Smooth muscle cell (in vitro differentiated cells): ENCODE data around the gene CECR2. TPM values are rescaled to one million over a fixed set of nuclear protein-coding genes. Genes with fewer than 3 reads are reported as not detected.

Experiments used
- DNase-seq: peaks from one replicate; lab custom pipeline; 2025; ENCODE audit not compliant: unreplicated experiment; lab: John Stamatoyannopoulos, UW
- H2AFZ ChIP-seq: fragments of 200-600 bp; sonication (generic); 2 replicates; pipeline ENCODE4 v1.6.0; 2016; ENCODE audit warnings: antibody characterized with exemption, low read depth, mild to moderate bottlenecking
- H3F3A ChIP-seq: fragments of 200-600 bp; sonication (generic); 2 replicates; pipeline ENCODE4 v1.6.0; 2017; ENCODE audit warnings: antibody characterized with exemption, low read depth
- H3K27ac ChIP-seq: fragments of 200-600 bp; sonication (generic); 2 replicates; pipeline ENCODE4 v1.5.1; 2016; ENCODE audit warnings: low read depth, mild to moderate bottlenecking
- H3K27me3 ChIP-seq: fragments of 200-600 bp; sonication (generic); 2 replicates; pipeline ENCODE4 v1.6.1; 2016; ENCODE audit warnings: low read depth, mild to moderate bottlenecking
- H3K36me3 ChIP-seq: fragments of 200-600 bp; sonication (generic); 2 replicates; pipeline ENCODE4 v1.5.1; 2016; ENCODE audit warnings: low read depth
- H3K4me1 ChIP-seq: fragments of 200-600 bp; sonication (generic); 2 replicates; pipeline ENCODE4 v1.5.1; 2016; ENCODE audit warnings: low read depth
- H3K4me2 ChIP-seq: fragments of 200-600 bp; sonication (generic); 2 replicates; pipeline ENCODE4 v1.6.0; 2016; ENCODE audit warnings: mild to moderate bottlenecking
- H3K4me3 ChIP-seq: fragments of 200-600 bp; sonication (generic); 2 replicates; pipeline ENCODE4 v1.5.1; 2016; ENCODE audit warnings: mild to moderate bottlenecking
- H3K79me2 ChIP-seq: fragments of 200-600 bp; sonication (generic); 2 replicates; pipeline ENCODE4 v1.6.0; 2016; ENCODE audit warnings: low read depth, mild to moderate bottlenecking
- H3K9ac ChIP-seq: fragments of 200-600 bp; sonication (generic); 2 replicates; pipeline ENCODE4 v1.6.0; 2016; ENCODE audit warnings: low read depth
- H3K9me3 ChIP-seq: fragments of 200-600 bp; sonication (generic); replicated peaks from 2 replicates; pipeline ENCODE4 v1.5.1; 2016; ENCODE audit warnings: low read depth
- H4K20me1 ChIP-seq: fragments of 200-600 bp; sonication (generic); 2 replicates; pipeline ENCODE4 v1.6.0; 2016; ENCODE audit warnings: low read depth
- CTCF ChIP-seq: fragments of 200-600 bp; sonication (generic); IDR thresholded peaks from 2 replicates; pipeline ENCODE4 v1.5.1; 2017; ENCODE audit warnings: borderline replicate concordance, mild to moderate bottlenecking, antibody characterized with exemption; ENCODE audit not compliant: insufficient read depth, poor library complexity, severe bottlenecking
- WGBS: methylation state at CpG from one replicate; pipeline ENCODE4 v1.1.7; 2016; ENCODE audit warnings: low lambda C conversion rate; 5-methylcytosine and 5-hydroxymethylcytosine counted together
- polyA plus RNA-seq: library from polyadenylated mRNA; unstranded; fragments of >200 nt; fragmentation: Nextera tagmentation; extraction: Ambion mirVana; gene quantifications from 2 replicates; pipeline ENCODE4 v1.2.1, GENCODE V29; 2016
- total RNA-seq: library from RNA; depleted of rRNA; stranded (reverse); fragments of >200 nt; gene quantifications from 2 replicates; pipeline ENCODE4 v1.2.3, GENCODE V29; 2014

Gene CECR2
- total and polyA plus RNA-seq, 2 experiments from 2014 or later: 1.4 to 2.8 TPM

DNA sequence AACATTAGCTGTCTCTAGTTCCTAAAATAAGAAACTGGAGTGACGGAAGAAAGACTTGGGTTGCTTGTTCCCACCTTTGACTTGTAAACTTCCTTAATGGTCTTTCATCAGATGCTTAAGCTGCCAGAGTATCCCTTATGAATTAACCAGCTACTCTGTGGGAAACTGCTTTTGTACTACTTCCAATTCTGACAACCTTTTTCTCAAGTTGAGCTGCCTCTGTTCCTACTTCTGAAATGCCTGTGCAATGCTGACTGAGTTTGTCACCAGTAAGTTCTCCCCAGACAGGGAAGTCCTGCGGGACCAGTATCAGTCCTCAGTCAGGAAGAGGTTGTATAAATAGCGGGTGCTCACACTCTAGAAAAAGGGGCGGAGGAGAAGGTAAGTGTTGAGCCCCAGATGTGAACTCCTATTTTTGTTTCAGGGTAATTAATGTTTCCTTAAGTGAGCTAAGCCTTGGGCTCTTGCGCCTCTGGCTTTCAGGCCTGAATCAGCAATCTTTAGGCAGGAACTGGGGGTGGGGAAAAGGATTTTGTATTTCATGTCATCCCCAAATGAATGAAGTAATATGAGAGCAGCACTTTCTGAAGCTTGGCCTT lies 67.2 kb downstream of the CECR2 start:
- peaks cover 45% of the 10 kb centered on the region for H3K79me2 ChIP-seq
- H3K27ac ChIP-seq: peak overlapping the region; percentile 81
- peak overlapping the region; percentile 27 for H3K9ac ChIP-seq
- peak overlapping the region; percentile 31 for H3K4me3 ChIP-seq
- peaks cover 34% of the 10 kb centered on the region for H3F3A ChIP-seq
- no peaks in the 10 kb centered on the region for H3K9me3 ChIP-seq
- H2AFZ ChIP-seq: peak overlapping the region; percentile 81
- 22% methylated on average over 5 of the region's 5 CpGs for WGBS
- peak overlapping the region; percentile 82 for H3K4me2 ChIP-seq
- no peaks in the 10 kb centered on the region for H4K20me1 ChIP-seq
- no peaks in the 10 kb centered on the region for H3K36me3 ChIP-seq
- H3K27me3 ChIP-seq: no peaks in the 10 kb centered on the region
- no peak for TF ChIP-seq CTCF
- no peak for DNase-seq
- H3K4me1 ChIP-seq: peaks cover 47% of the 10 kb centered on the region

DNA sequence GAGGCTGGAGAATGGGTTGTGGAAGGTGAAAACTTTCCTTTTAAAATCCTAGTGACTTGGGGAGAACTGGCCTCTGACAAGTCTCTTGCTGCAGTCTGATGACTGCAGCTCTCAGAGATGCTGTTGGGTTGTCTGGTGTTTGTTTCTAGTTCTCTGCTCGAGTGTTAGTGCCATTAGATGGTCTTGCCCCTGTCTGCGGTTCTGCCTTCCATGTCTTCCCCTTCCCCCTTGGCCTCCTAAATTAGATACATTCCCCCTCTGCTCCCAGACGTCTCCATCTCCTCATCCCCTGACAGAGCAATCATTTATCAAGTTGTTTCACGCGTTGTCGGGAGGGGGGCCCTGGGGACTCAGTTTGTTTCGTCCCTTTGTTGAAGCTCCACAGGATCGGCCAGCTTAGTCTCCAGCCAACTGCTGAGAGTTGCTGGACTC lies 67.7 kb downstream of the CECR2 start:
- no peaks in the 10 kb centered on the region for H3K9me3 ChIP-seq
- no peaks in the 10 kb centered on the region for H4K20me1 ChIP-seq
- H3K27me3 ChIP-seq: no peaks in the 10 kb centered on the region
- peak overlapping the region; percentile 81 for H2AFZ ChIP-seq
- H3K79me2 ChIP-seq: peaks cover 50% of the 10 kb centered on the region
- H3K4me3 ChIP-seq: peak overlapping the region; percentile 31
- TF ChIP-seq CTCF: no peak
- no peaks in the 10 kb centered on the region for H3K36me3 ChIP-seq
- H3K4me1 ChIP-seq: peaks cover 47% of the 10 kb centered on the region
- H3K4me2 ChIP-seq: peak overlapping the region; percentile 82
- H3K27ac ChIP-seq: peak overlapping the region; percentile 81
- H3K9ac ChIP-seq: peak overlapping the region; percentile 27
- no peak for DNase-seq
- 4% methylated on average over 8 of the region's 8 CpGs for WGBS
- peaks cover 35% of the 10 kb centered on the region for H3F3A ChIP-seq

GRCh38 chr22:17438026-17438425 lies 68.8 kb downstream of the CECR2 start:
- Histone ChIP-seq H4K20me1 (no peaks in the 10 kb centered on the region), H2AFZ (no peak overlapping the region), H3K27me3 (no peaks in the 10 kb centered on the region), H3K36me3 (no peaks in the 10 kb centered on the region), H3F3A (peaks cover 35% of the 10 kb centered on the region), H3K9me3 (no peaks in the 10 kb centered on the region), H3K27ac (peak overlapping the region; percentile 81), H3K4me2 (no peak overlapping the region), H3K4me3 (no peak overlapping the region), H3K79me2 (peaks cover 47% of the 10 kb centered on the region), H3K4me1 (peaks cover 48% of the 10 kb centered on the region), H3K9ac (no peak overlapping the region)
- no peak for DNase-seq
- WGBS: 88% methylated on average over 2 of the region's 2 CpGs
- TF ChIP-seq CTCF: no peak

DNA sequence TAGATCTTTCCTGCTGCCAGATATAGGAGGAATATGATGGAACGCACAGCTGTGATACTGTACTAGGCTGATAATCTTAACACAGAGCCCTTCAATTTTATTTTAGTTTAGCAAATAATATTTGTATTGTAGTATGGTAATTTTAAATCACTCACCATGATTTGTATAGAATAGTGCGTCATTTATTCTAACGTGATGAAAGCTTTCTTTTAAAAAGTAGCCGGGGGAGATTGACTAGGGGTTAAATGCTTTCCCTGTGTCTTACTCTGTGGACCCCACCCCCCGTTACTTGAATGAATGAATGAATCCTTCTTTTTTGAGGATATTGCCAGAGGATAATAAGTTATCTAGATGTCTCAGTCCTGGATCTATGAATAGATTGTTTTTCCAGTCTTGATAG lies 72.1 kb downstream of the CECR2 start:
- Histone ChIP-seq H3K27me3 (no peaks in the 10 kb centered on the region), H4K20me1 (no peaks in the 10 kb centered on the region), H3K4me3 (no peak overlapping the region), H3K36me3 (no peaks in the 10 kb centered on the region), H3K79me2 (peaks cover 44% of the 10 kb centered on the region), H3K4me1 (peaks cover 31% of the 10 kb centered on the region), H3K9me3 (no peaks in the 10 kb centered on the region), H3K9ac (no peak overlapping the region), H3F3A (peaks cover 33% of the 10 kb centered on the region), H3K4me2 (no peak overlapping the region), H3K27ac (no peak overlapping the region), H2AFZ (no peak overlapping the region)
- DNase-seq: no peak
- 96% methylated on average over 5 of the region's 5 CpGs for whole genome bisulfite sequencing
- TF ChIP-seq CTCF: no peak
